HCT116 (cell line): Measurements from ENCODE around the gene RNPS1. TPM values are rescaled to one million over a fixed set of nuclear protein-coding genes. Genes with fewer than 3 reads are reported as not detected.

Experiments used
- ATAC-seq: fragments of 200-7000 bp; cut with Tn5 transposase; 2 replicates; pipeline ENCODE4 v1.9.1; 2020; ENCODE audit warnings: mild to moderate bottlenecking, moderate library complexity
- BruUV-seq: library from RNA; stranded (reverse); fragments of 400-500 nt; replicated peaks from 2 replicates; lab custom pipeline; 2021; lab: Mats Ljungman, UMichigan
- CTCF ChIA-PET: fragments of 300-600 bp; sonication (Branson Sonifier 250); formaldehyde crosslinking; loops from one replicate; lab custom pipeline; 2021; ENCODE audit warnings: antibody characterized with exemption; lab: Charles Lee
- POLR2A ChIA-PET: fragments of 300-600, 350-600 bp; sonication (Branson Sonifier 250); formaldehyde crosslinking; loops from one replicate; lab custom pipeline; 2021; ENCODE audit warnings: antibody characterized with exemption; lab: Charles Lee
- RAD21 ChIA-PET, 2 experiments: fragments of 300-600 bp; sonication (Branson Sonifier 250); formaldehyde crosslinking; loops; one replicate each; lab custom pipeline; 2023; ENCODE audit warnings: low total read pairs in 2 of 2; ENCODE audit not compliant: uncharacterized antibody in 2 of 2, unreplicated experiment in 2 of 2, low non-redundant PET in 1 of 2; lab: Charles Lee
- DNase-seq: peaks from one replicate; pipeline ENCODE4 v3.0.0-alpha.2; 2010; ENCODE audit warnings: low read depth, low spot score
- H2AFZ ChIP-seq: fragments of 200-600 bp; shearing (Covaris generic), sonication (generic); 2 replicates; pipeline ENCODE4 v1.6.1; 2017; ENCODE audit warnings: low read depth, mixed run types, mixed read lengths, antibody characterized with exemption, low read length; ENCODE audit not compliant: poor library complexity, severe bottlenecking
- H3K27ac ChIP-seq: 2 replicates; pipeline ENCODE4 v1.5.1; 2012; ENCODE audit warnings: low read depth, low read length
- H3K27me3 ChIP-seq: fragments of 200-600 bp; sonication (generic); 2 replicates; pipeline ENCODE4 v1.6.1; 2016; ENCODE audit warnings: mixed run types, low read length, mixed read lengths; ENCODE audit not compliant: insufficient read depth
- H3K36me3 ChIP-seq, 2 experiments: fragments of 200-500 bp in 1 of 2; fragments of 200-600 bp in 1 of 2; sonication (Bioruptor generic) in 1 of 2; sonication (generic) in 1 of 2; 2 replicates each; pipeline versions ENCODE4 v1.5.1 to v1.6.1; 2014 to 2016; ENCODE audit warnings: low read length in 2 of 2, inconsistent platforms in 1 of 2, mixed read lengths in 1 of 2, mixed run types in 1 of 2; ENCODE audit not compliant: insufficient read depth in 2 of 2, control insufficient read depth in 1 of 2
- H3K4me1 ChIP-seq, 2 experiments: fragments of 200-600 bp in 1 of 2; sonication (generic) in 1 of 2; 2 replicates each; pipeline versions ENCODE4 v1.5.1 to v1.6.1; 2012 to 2017; ENCODE audit warnings: low read length in 2 of 2, inconsistent platforms in 1 of 2, mild to moderate bottlenecking in 1 of 2, mixed read lengths in 1 of 2, mixed run types in 1 of 2, moderate library complexity in 1 of 2; ENCODE audit not compliant: insufficient read depth in 2 of 2, control insufficient read depth in 1 of 2
- H3K4me2 ChIP-seq: fragments of 200-600 bp; sonication (generic); 2 replicates; pipeline ENCODE4 v1.6.1; 2017; ENCODE audit warnings: mixed run types, low read length, mixed read lengths
- H3K4me3 ChIP-seq, 2 experiments: fragments of 200-600 bp in 1 of 2; sonication (generic) in 1 of 2; replicated peaks in 1 of 2; 2 replicates each; pipeline ENCODE4 v1.5.1; 2011 to 2016; ENCODE audit warnings: low read length in 2 of 2, control low read depth in 1 of 2, low read depth in 1 of 2, mild to moderate bottlenecking in 1 of 2, mixed read lengths in 1 of 2, mixed run types in 1 of 2
- H3K79me2 ChIP-seq: fragments of 200-600 bp; sonication (generic); 2 replicates; pipeline ENCODE4 v1.6.1; 2017; ENCODE audit warnings: mild to moderate bottlenecking, mixed run types, low read length, moderate library complexity, mixed read lengths; ENCODE audit not compliant: insufficient read depth
- H3K9ac ChIP-seq: fragments of 200-600 bp; sonication (generic); 2 replicates; pipeline ENCODE4 v1.6.1; 2016; ENCODE audit warnings: low read length, mixed read lengths
- H3K9me2 ChIP-seq: fragments of 200-600 bp; sonication (generic), shearing (Covaris generic); 2 replicates; pipeline ENCODE4 v1.6.1; 2017; ENCODE audit warnings: mixed run types, mild to moderate bottlenecking, moderate library complexity; ENCODE audit not compliant: insufficient read depth
- H3K9me3 ChIP-seq, 2 experiments: fragments of 200-500 bp in 1 of 2; fragments of 200-600 bp in 1 of 2; sonication (Bioruptor generic) in 1 of 2; sonication (generic) in 1 of 2; 2 replicates each; pipeline ENCODE4 v1.6.1; 2014 to 2017; ENCODE audit warnings: low read length in 2 of 2, mixed read lengths in 2 of 2, inconsistent platforms in 1 of 2, low read depth in 1 of 2, mild to moderate bottlenecking in 1 of 2, mixed run types in 1 of 2, moderate library complexity in 1 of 2; ENCODE audit not compliant: control insufficient read depth in 1 of 2, insufficient read depth in 1 of 2
- H4K20me1 ChIP-seq: fragments of 200-600 bp; sonication (generic), shearing (Covaris generic); 2 replicates; pipeline ENCODE4 v1.6.1; 2017; ENCODE audit warnings: mixed run types, mild to moderate bottlenecking, moderate library complexity; ENCODE audit not compliant: insufficient read depth
- CEBPB ChIP-seq: IDR thresholded peaks from 2 replicates; pipeline ENCODE4 v1.6.1; 2012; ENCODE audit warnings: low read depth
- MAX ChIP-seq: IDR thresholded peaks from 2 replicates; pipeline ENCODE4 v1.6.1; 2012
- POLR2A ChIP-seq: IDR thresholded peaks from 2 replicates; pipeline ENCODE4 v1.7.0; 2011; ENCODE audit warnings: borderline replicate concordance; ENCODE audit not compliant: insufficient read depth, insufficient read length; ENCODE audit errors: extremely low read depth
- REST ChIP-seq: IDR thresholded peaks from 2 replicates; pipeline ENCODE4 v1.6.1; 2012; ENCODE audit warnings: low read depth
- SP1 ChIP-seq: IDR thresholded peaks from 2 replicates; pipeline ENCODE4 v1.6.1; 2012; ENCODE audit warnings: low read depth
- SRF ChIP-seq: IDR thresholded peaks from 2 replicates; pipeline ENCODE4 v1.6.1; 2012; ENCODE audit warnings: low read depth
- YY1 ChIP-seq: IDR thresholded peaks from 2 replicates; pipeline ENCODE4 v1.6.1; 2011; ENCODE audit warnings: low read length, low read depth, moderate library complexity, mild to moderate bottlenecking; ENCODE audit not compliant: insufficient replicate concordance; ENCODE audit errors: extremely low read depth
- ZFX ChIP-seq: fragments of 450-650 bp; IDR thresholded peaks from 2 replicates; pipeline ENCODE4 v1.6.1; 2017
- intact Hi-C: fragments of 100-400 bp; cut with micrococcal nuclease; formaldehyde crosslinking; loops from 2 replicates; pipeline ENCODE4 v1.10.0; 2022
- total RNA-seq: library from RNA; stranded (reverse); gene quantifications from one replicate; pipeline ENCODE4 v1.2.1, GENCODE V29; 2021; ENCODE audit not compliant: unreplicated experiment

RNPS1 gene
- total RNA-seq, 1 experiment from 2014 or later, result 257 TPM

- TF ChIP-seq REST, result no peak
- TF ChIP-seq ZFX, result no peak
- TF ChIP-seq SRF, result no peak
- TF ChIP-seq YY1, result no peak
These were observed 24.3 kb upstream of the RNPS1 start (continued) for GRCh38 chr16:2292221-2292620.

- BruUV-seq, result no TSS peak
- POLR2A ChIA-PET, result no interaction called here
These were observed 21.4 kb upstream of the RNPS1 start for GRCh38 chr16:2289282-2289681.

More at GRCh38 chr16:2289282-2289681, 21.4 kb upstream of the RNPS1 start:
- Histone ChIP-seq H3K4me2 (no peak overlapping the region), H3K79me2 (no peaks in the 10 kb centered on the region), H3K36me3 (no peaks in the 10 kb centered on the region), H3K27ac (no peak overlapping the region), H3K4me1 (no peaks in the 10 kb centered on the region), H3K9me3 (no peaks in the 10 kb centered on the region), H4K20me1 (no peaks in the 10 kb centered on the region), H3K9me2 (no peaks in the 10 kb centered on the region), H3K9ac (no peak overlapping the region), H3K27me3 (no peaks in the 10 kb centered on the region), H3K4me3 (no peak overlapping the region), H2AFZ (no peak overlapping the region)
- CTCF ChIA-PET, result no interaction called here
- DNase-seq, result no peak
- no peak for TF ChIP-seq CEBPB
- no peak for TF ChIP-seq SP1
- no peak for TF ChIP-seq MAX
- no peak for TF ChIP-seq ZFX
- TF ChIP-seq POLR2A, result no peak
- intact Hi-C loops, result no loop called here
- RAD21 ChIA-PET, result no interaction called here
- no peak for ATAC-seq
